AG04450 (cell line): ENCODE measurements around the gene CCL21. TPM values are rescaled to one million over a fixed set of nuclear protein-coding genes. Genes with fewer than 3 reads are reported as not detected.
"Not testable (repeated sequence)": the region's sequence is repeated elsewhere in the genome, so short reads cannot be mapped to it uniquely, and the experiment has no call there.

Experiments
- CTCF ChIA-PET: fragments of 300-600, 350-600 bp; formaldehyde crosslinking; extraction: SDS; loops from one replicate; lab custom pipeline; 2022; ENCODE audit warnings: antibody characterized with exemption, inconsistent platforms; lab: Charles Lee
- POLR2A ChIA-PET: fragments of 350-600 bp; formaldehyde crosslinking; extraction: SDS; loops from one replicate; lab custom pipeline; 2021; ENCODE audit warnings: antibody characterized with exemption, inconsistent platforms; lab: Yijun Ruan, JAX
- DNase-seq: peaks from one replicate; pipeline ENCODE4 v3.0.0-alpha.2; 2011; ENCODE audit warnings: low read depth, low spot score
- H3K27ac ChIP-seq: one replicate; pipeline ENCODE4 v1.5.1; 2012; ENCODE audit warnings: low read depth, low read length, control low read depth
- H3K27me3 ChIP-seq: one replicate; pipeline ENCODE4 v1.6.0; 2012; ENCODE audit warnings: low read length; ENCODE audit not compliant: control insufficient read depth, insufficient read depth
- H3K4me3 ChIP-seq: 2 replicates; pipeline ENCODE4 v1.5.1; 2011; ENCODE audit warnings: mild to moderate bottlenecking, low read depth, low read length, control low read depth
- H3K9me3 ChIP-seq: 2 replicates; pipeline ENCODE4 v1.5.1; 2012; ENCODE audit warnings: low read length; ENCODE audit not compliant: control insufficient read depth, insufficient read depth
- CTCF ChIP-seq: IDR thresholded peaks from 2 replicates; pipeline ENCODE4 v1.5.1; 2011; ENCODE audit warnings: low read depth, low read length, control low read depth, inconsistent platforms
- polyA plus RNA-seq: library from polyadenylated mRNA; depleted of rRNA; stranded (reverse); fragments of >200 nt; gene quantifications from 2 replicates; pipeline ENCODE4 v1.2.3, GENCODE V29; 2011

CCL21 gene
- polyA plus RNA-seq, 1 experiment = not detected

GRCh38 chr9:34742710-34743109 lies 32.8 kb upstream of the CCL21 start:
- no peak for TF ChIP-seq CTCF
- Histone ChIP-seq H3K9me3 (no peaks in the 10 kb centered on the region; the same call in 1 of the 2 replicates), H3K27me3 (no peaks in the 10 kb centered on the region), H3K27ac (no peak overlapping the region), H3K4me3 (no peak overlapping the region)
- CTCF ChIA-PET = no interaction called here
- DNase-seq = no peak
- POLR2A ChIA-PET = no interaction called here

- ChIA-PET POLR2A (no interaction called here), CTCF (interaction anchor here (0.6 kb wide), 1 partner anchor 39 kb away, joined by 6 read pairs; no protein-coding TSS in a partner anchor)
- DNase-seq = no peak
- Histone ChIP-seq H3K27me3 (no peaks in the 10 kb centered on the region), H3K27ac (no peak overlapping the region), H3K9me3 (no peaks in the 10 kb centered on the region; the same call in 1 of the 2 replicates), H3K4me3 (no peak overlapping the region)
- TF ChIP-seq CTCF = no peak
Measured at GRCh38 chr9:34741628-34742027, 31.7 kb upstream of the CCL21 start.

GRCh38 chr9:34740176-34740575 lies 30.2 kb upstream of the CCL21 start:
- POLR2A ChIA-PET, H3K9me3 ChIP-seq, CTCF ChIA-PET, H3K4me3 ChIP-seq, DNase-seq, H3K27ac ChIP-seq, H3K27me3 ChIP-seq: not testable (repeated sequence)

- ChIA-PET POLR2A (no interaction called here), CTCF (no interaction called here)
Measured at GRCh38 chr9:34737677-34738260, 27.8 kb upstream of the CCL21 start.

GRCh38 chr9:34734720-34735119 lies 24.8 kb upstream of the CCL21 start:
- H3K9me3 ChIP-seq = no peaks in the 10 kb centered on the region
- H3K4me3 ChIP-seq = no peak overlapping the region
- POLR2A ChIA-PET = no interaction called here
- DNase-seq = no peak
- TF ChIP-seq CTCF = no peak
- H3K27me3 ChIP-seq = peaks cover 5% of the 10 kb centered on the region
- CTCF ChIA-PET = interaction anchor here (0.7 to 1.0 kb wide), 2 partner anchors 32 to 621 kb away, joined by 3 read pairs; no protein-coding TSS in a partner anchor
- H3K27ac ChIP-seq = no peak overlapping the region

More at GRCh38 chr9:34737677-34738260, 27.8 kb upstream of the CCL21 start:
- H3K27me3 ChIP-seq = no peaks in the 10 kb centered on the region
- H3K27ac ChIP-seq = no peak overlapping the region
- no peak for DNase-seq
- H3K9me3 ChIP-seq = no peaks in the 10 kb centered on the region; the same call in 1 of the 2 replicates
- no peak for TF ChIP-seq CTCF
- H3K4me3 ChIP-seq = no peak overlapping the region
